Erythroblast (primary cell): ENCODE results near the gene ZNF469.

Source experiments
- GATA1 ChIP-seq: IDR thresholded peaks from 2 replicates; pipeline ENCODE4 v1.6.1; 2011; ENCODE audit warnings: low read depth, mild to moderate bottlenecking, control low read depth, low read length, moderate library complexity
- POLR2A ChIP-seq: IDR thresholded peaks from 2 replicates; pipeline ENCODE4 v1.6.1; 2011; ENCODE audit warnings: mild to moderate bottlenecking, low read length

GRCh38 chr16:88430185-88430523 is 47.4 kb downstream of the ZNF469 start:
- TF ChIP-seq POLR2A (no peak), GATA1 (no peak)
